SK-N-DZ (cell line): ENCODE measurements around the gene KIAA1671.
A peak's percentile ranks its signal among the peaks of the same experiment; 100 is the strongest.
"Not testable (repeated sequence)": the region's sequence is repeated elsewhere in the genome, so short reads cannot be mapped to it uniquely, and the experiment has no call there.

Source experiments
- DNase-seq: peaks from one replicate; pipeline ENCODE4 v3.0.0-alpha.2; 2015; ENCODE audit warnings: low spot score

KIAA1671 gene

DNA sequence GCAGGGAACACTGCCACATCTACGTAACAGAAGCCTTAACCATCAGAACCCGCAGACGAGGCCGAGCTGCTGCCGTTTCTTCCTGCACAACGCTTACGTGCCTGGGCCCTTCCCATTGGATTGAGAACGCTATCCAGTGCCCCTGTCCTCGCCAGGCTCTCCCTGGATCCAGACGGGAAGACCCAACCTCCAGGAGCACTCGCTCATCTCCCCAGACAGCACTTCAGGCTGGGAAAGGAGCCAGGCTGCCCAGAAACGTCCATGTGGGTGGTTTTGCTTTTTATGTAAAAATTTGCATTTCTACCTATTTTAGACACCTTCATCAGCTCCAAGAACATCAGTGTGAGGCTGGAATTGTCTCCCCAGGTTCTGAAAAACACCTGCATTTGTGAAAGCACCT, 239.9 kb downstream of the KIAA1671 start:
- DNase-seq: no peak

GRCh38 chr22:25193130-25193529, 240.6 kb downstream of the KIAA1671 start:
- DNase-seq: no peak

GRCh38 chr22:25193548-25193947, 241.0 kb downstream of the KIAA1671 start:
- DNase-seq: no peak

DNA sequence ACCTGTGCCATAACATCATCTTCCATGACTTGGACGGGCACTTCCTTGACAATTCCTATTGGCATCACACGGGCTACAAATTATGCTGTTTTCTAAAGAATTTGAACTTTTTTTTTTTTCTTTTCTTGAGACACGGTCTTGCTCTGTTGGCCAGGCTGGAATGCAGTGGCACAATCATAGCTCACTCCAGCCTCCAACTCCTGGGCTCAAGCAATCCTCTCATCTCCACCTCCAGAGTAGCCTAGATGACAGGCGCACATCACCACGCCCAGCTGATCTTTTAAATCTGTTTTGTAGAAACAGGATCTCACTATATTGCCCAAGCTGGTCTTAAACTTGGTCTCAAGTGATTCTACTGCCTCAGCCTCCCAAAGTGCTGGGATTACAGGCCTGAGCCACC, 243.8 kb downstream of the KIAA1671 start:
- DNase-seq: no peak

- DNase-seq: no peak
These were observed 244.8 kb downstream of the KIAA1671 start for GRCh38 chr22:25197340-25197739.

DNA sequence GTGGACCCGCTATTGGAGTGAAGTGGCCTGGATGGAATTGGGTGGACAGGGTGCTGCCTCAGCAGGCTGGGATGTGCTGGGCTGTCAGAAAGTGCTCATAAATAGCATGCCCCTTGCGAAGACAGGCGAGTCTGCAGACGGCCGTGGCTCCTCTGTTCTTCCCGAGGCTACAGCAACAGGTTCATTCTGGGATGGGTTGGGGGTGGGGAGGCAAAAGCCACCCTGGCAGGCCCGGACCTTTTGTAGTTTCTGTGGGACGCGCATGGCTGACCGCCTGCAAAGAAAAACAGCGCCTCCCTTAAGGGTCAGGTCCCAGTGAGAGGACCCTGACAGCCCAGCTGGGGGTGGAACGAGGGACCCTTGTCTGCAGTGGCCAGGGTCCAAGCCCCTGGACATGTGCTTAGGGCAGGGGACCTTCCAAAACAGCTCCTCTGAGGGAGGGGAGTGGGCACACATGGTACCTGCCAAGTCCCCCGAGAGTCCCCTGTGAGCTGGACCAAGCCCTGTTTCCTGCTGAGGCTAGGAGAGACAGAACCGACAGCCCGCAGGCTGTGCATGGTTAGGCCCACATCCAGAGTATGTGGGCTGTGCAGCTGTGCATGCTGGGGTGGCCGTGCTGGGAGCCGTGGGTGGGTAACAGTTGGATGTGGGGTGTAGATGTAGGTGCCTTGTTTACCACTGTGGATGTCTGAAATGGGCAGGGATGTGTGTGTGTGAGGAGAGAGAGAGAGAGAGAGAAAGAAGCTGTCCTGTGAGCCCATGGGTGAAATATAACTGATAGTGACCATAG, 247.4 kb downstream of the KIAA1671 start, which contains the start of gene CRYBB3:
Gene CRYBB3 (plus strand): TSS at position 128 of the 790 bp plus-strand sequence. CDS start 1,539 bp downstream, outside the sequence.
- DNase-seq: no peak

DNA sequence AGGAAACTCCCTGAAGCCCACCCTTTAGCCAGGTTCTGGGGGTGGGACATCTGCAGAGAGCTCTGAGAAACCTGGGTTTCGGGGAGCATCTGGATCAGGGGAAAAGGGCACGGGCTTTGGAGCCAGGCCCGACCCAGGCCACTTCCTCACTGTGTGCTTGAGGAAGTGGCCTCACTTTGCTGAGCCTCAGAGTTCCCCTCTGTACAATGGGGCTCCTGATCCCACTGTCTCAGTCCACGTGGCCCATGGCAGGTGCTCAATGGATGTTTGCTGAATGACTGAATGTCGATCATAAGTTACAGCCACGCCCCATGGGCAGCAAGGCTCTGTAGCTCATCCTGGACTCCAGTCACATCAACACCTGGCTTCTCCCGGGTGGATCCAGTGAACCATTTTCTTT, 248.5 kb downstream of the KIAA1671 start:
- DNase-seq: no peak

DNA sequence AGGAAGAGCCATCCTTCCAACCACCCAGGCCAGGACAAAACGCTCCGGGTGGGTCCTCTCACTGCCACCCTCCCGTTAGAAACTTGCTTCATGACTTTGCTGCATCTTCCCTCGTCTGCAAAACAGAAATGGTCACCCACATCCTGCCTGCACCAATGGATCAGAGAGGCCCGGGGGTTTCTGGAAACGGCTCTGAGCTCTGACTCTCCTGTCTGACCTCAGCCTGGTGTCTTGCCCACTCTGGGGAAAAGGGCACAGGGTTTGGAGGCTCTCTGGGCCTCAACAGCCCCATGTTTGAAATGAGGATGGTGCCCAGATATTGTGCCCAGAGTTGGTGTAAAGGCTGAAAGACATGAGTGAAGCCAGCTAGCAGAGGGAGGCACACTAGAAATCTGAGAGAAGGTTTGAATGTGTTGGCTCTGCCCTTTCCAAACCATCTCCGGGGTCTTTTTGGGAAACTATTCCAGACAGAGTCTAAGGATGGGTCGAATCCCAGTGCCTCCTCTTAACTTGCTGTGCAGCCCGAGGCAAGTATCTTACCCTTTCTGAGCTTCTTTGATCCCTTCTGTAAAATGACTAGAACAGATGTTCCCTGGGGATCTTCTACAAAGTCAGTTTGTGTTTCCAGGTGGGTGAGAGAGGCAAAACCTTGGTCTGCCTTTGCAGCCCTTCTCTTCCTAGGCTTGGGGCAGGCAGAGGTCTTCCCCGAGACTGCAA, 249.2 kb downstream of the KIAA1671 start:
- DNase-seq: no peak

DNA sequence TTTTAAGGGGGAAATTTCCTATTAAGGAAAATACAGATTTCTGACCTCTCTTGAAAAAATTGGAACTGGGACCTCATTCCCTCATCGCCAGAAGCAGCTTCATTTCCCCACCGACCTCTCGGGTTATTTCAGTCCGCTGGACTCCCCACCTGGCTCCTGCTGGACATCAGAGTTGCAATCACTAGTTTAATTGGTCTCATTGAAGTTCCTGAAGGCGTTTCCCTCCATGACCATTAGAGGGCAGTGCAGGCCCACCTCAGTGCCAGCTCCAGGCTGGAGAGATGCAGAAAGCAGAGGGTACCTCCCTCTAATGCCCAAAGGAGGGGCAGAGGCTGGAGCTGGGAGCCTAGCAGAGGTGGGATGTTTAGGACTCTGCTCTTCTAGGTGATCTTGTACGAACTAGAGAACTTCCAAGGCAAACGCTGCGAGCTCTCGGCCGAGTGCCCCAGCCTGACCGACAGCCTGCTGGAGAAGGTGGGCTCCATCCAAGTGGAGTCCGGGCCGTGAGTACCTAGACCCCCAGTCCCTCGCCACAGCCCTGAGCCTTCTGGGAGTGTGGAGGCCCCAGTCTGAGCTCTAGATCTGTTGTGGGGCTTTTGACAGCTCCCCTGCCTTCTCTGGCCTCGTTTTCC, 249.9 kb downstream of the KIAA1671 start:
- peak; percentile 74 for DNase-seq

DNA sequence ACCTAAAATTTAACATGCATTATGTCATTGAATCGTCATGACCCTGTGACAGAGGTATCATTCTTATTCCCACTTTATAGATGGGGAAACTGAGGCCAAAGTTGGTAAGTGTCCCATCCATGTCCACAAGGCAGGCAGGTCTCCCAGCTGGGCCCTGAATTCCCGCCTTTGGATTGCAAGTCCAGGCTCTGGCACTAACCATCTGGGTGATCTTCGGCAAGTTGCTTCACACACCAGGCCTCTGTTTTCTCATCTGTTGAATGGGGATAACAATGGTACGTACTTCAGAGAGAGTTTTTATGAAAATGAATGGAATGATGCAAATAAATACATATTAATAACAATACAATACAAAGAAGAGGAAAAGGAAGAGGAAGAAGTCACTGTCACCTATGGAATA, 250.6 kb downstream of the KIAA1671 start:
- no peak for DNase-seq

GRCh38 chr22:25204547-25204946, 252.0 kb downstream of the KIAA1671 start:
- DNase-seq: not testable (repeated sequence)

- DNase-seq: no peak
These were observed 253.3 kb downstream of the KIAA1671 start for GRCh38 chr22:25205847-25206246.

DNA sequence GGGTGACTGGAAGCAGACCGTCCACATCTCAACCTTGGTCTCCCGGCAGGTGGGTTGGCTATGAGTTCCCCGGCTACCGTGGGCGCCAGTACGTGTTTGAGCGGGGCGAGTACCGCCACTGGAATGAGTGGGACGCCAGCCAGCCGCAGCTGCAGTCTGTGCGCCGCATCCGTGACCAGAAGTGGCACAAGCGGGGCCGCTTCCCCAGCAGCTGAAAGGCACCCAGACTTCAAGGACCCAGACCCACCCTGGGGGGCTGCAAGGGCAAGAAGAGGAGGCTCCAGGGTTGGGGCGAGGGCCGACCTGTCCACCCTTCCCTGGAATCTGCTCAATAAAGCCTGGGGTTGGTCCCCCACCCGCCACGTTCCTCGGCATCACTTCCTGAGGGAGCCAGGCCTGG, 254.5 kb downstream of the KIAA1671 start:
- DNase-seq: no peak

GRCh38 chr22:25207553-25208157, 255.1 kb downstream of the KIAA1671 start:
- no peak for DNase-seq

DNA sequence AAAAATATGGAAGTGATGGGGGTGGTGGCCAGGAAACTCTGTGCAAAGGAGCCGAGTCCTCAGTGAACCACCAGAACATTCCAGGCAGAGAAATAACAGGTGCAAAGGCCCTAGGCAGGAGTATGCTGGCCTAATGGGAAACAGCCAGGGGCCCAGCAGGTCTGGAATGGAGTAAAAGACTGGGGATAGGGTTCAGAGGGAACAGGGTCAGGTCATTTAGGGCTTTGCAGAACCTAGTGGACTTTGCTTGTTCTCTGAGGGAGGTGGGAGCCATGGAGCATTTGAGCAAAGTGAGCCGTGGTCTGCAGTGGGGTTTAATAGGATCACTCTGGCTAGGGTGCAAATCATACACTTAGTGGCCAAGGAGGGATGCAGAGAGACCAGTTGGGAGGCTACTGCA, 255.8 kb downstream of the KIAA1671 start:
- DNase-seq: no peak

DNA sequence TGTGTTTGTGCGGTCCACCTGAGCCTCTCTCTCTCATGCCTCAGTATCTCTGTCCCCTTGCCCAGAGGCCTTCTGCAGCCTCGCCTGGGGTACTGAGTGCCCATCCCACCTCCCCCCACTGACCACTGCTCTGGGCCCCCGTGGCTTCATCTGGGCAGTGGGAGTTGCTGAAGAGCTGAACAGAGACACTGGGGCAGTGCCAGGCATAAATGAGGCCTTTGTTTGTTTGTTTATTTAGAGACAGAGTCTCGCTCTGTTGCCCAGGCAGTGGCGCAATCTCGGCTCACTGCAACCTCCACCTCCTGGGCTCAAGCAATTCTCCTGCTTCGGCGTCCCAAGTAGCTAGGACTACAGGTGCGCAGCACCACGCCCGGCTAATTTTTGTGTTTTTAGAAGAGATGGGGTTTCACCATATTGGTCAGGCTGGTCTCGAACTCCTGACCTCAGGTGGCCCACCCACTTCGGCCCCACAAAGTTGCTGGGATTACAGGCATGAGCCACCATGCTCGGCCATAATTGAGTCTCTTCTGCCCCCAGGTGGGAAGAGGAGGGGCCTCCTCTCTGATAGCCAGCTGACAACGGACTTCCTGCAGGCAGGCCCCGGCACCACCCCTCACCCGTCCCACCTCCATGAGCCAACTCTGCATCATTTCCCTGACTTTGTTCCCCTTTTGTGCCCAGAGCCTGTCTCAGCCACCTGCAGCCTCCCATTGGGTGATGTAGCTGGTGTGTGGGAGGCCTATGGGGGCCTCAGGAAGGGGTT, 256.4 kb downstream of the KIAA1671 start:
- no peak for DNase-seq

DNA sequence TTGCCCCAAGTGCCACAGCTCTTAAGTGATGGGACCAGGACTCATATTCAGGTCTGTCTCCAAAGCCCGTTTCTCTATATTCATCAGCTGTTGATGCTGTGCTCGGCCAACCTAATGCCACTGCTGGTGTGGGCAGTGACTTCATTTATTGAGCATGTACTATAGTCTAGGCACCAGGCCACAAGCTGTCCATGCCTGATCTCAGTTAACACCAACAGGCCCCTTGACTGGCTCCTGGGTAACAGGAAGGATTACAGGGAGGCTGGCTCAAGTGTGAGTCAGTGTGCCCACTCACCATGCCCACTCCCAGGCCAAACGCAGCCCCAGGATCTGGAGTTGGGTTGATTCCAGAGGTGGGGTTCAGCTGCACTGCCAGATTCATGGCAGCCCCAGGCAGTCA, 258.3 kb downstream of the KIAA1671 start:
- DNase-seq: no peak

- no peak for DNase-seq
These were observed 259.8 kb downstream of the KIAA1671 start for GRCh38 chr22:25212337-25212736.

GRCh38 chr22:25213221-25213620, 260.7 kb downstream of the KIAA1671 start:
- DNase-seq: no peak

GRCh38 chr22:25216230-25216629, 263.7 kb downstream of the KIAA1671 start:
- no peak for DNase-seq

GRCh38 chr22:25219211-25219689, 266.7 kb downstream of the KIAA1671 start, which contains the start of gene CRYBB2:
TSS of gene CRYBB2 (plus strand) at chr22:25219639. CDS start at chr22:25221430, 1,791 bp downstream.
- DNase-seq: no peak
